KMS-11 (cell line): ENCODE measurements around the gene MYO9A.

Experiments
- H2AFZ ChIP-seq: fragments of 200-600 bp; sonication (generic); 2 replicates; pipeline ENCODE4 v1.6.1; 2016; ENCODE audit warnings: antibody characterized with exemption, mixed run types, low read depth
- H3K27ac ChIP-seq: fragments of 200-600 bp; sonication (generic); 2 replicates; pipeline ENCODE4 v1.6.1; 2016; ENCODE audit warnings: mild to moderate bottlenecking, mixed run types
- H3K27me3 ChIP-seq: fragments of 200-600 bp; sonication (generic); 2 replicates; pipeline ENCODE4 v1.6.1; 2017; ENCODE audit warnings: mild to moderate bottlenecking, low read depth, mixed run types, moderate library complexity; ENCODE audit not compliant: insufficient read depth
- H3K36me3 ChIP-seq: fragments of 200-600 bp; sonication (generic); 2 replicates; pipeline ENCODE4 v1.6.1; 2017; ENCODE audit warnings: mild to moderate bottlenecking, mixed run types; ENCODE audit not compliant: insufficient read depth
- H3K4me1 ChIP-seq: fragments of 200-600 bp; sonication (generic); 2 replicates; pipeline ENCODE4 v1.6.1; 2016; ENCODE audit warnings: mild to moderate bottlenecking, low read depth, mixed run types; ENCODE audit not compliant: poor library complexity, severe bottlenecking
- H3K4me2 ChIP-seq: fragments of 200-600 bp; sonication (generic); 2 replicates; pipeline ENCODE4 v1.7.0; 2016; ENCODE audit warnings: mild to moderate bottlenecking, mixed run types
- H3K4me3 ChIP-seq: fragments of 200-600 bp; sonication (generic); IDR thresholded peaks from 2 replicates; pipeline ENCODE4 v1.6.1; 2017; ENCODE audit warnings: low read depth, low read length, mixed read lengths; ENCODE audit not compliant: insufficient read depth
- H3K79me2 ChIP-seq: fragments of 200-600 bp; sonication (generic); 2 replicates; pipeline ENCODE4 v1.6.1; 2016; ENCODE audit warnings: low read depth, mixed run types; ENCODE audit not compliant: insufficient read depth
- H3K9ac ChIP-seq: fragments of 200-600 bp; sonication (generic); 2 replicates; pipeline ENCODE4 v1.6.1; 2016; ENCODE audit warnings: mild to moderate bottlenecking, mixed run types
- H4K20me1 ChIP-seq: fragments of 200-600 bp; sonication (generic); 2 replicates; pipeline ENCODE4 v1.6.1; 2016; ENCODE audit warnings: mild to moderate bottlenecking, mixed run types; ENCODE audit not compliant: insufficient read depth
- TF ChIP-seq, protein P1 (sequence below): fragments of 200-600 bp; sonication (generic); conservative IDR thresholded peaks from 2 replicates; pipeline ENCODE4 v1.6.1; 2017; ENCODE audit warnings: low read depth, mild to moderate bottlenecking, antibody characterized with exemption, low read length, moderate library complexity, mixed read lengths

MYO9A gene

DNA sequence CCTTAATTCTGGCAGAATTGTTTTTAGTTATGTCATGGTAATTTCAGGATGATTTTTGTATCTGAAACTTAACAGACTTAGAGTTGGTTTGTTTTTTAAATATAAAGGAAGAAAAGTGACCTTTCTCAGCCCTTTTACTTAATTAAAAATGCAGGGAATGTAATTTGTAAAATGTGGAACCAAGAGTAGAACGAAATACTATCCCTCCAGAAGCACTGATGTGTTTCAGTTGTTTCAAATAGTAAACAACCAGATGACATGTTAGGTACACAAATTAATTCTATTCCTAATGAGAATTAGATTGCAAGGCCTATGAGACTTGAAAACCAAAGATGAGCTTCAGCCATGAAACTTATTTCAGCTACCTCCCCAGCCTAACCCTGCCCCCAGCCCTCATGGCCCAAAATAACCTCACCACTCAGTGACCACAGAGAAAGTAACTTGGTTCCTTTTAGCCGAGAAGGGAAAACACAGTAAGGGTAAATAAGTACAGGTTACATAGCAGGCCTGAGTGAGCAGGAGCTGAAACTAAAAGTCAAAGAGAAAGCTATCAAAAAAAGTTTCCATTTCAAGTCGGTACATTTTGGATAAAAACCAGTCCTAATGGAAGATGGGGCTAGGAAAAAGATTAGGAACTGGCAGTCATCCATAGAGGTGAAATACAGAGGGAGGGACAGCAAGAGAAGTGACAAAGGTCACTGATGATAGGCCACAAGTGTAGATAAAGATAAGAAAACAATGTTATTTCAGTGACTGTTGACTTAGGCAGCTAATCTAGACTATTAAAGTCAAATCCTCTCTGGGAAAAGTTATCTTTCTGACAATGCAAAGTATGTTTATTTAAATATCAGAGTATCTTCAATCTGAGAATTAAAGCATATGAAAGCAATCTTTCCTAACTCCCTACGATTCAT, 23.5 kb upstream of the MYO9A start:
- Histone ChIP-seq H3K4me3 (no peak overlapping the region), H3K27me3 (no peaks in the 10 kb centered on the region; the same call in 1 of the 2 replicates), H3K4me2 (peak overlapping the region; percentile 22)

DNA sequence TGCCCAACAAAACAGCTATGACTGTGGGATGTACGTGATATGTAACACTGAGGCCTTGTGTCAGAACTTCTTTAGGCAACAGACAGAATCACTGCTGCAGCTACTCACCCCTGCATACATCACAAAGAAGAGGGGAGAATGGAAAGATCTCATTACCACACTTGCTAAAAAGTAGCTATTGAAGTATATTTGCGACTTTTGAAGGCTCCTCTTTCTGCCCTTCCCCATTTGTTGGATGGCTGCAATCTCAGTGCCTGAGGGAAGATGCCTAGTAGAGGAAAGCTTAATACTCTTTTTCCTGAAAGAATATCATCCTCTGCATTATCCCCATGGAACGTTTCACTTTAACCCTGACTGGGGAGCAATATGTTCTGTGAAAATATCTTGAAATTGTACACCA, 22.1 kb upstream of the MYO9A start:
- no peak overlapping the region for H3K27ac ChIP-seq
- TF ChIP-seq, protein P1, sequence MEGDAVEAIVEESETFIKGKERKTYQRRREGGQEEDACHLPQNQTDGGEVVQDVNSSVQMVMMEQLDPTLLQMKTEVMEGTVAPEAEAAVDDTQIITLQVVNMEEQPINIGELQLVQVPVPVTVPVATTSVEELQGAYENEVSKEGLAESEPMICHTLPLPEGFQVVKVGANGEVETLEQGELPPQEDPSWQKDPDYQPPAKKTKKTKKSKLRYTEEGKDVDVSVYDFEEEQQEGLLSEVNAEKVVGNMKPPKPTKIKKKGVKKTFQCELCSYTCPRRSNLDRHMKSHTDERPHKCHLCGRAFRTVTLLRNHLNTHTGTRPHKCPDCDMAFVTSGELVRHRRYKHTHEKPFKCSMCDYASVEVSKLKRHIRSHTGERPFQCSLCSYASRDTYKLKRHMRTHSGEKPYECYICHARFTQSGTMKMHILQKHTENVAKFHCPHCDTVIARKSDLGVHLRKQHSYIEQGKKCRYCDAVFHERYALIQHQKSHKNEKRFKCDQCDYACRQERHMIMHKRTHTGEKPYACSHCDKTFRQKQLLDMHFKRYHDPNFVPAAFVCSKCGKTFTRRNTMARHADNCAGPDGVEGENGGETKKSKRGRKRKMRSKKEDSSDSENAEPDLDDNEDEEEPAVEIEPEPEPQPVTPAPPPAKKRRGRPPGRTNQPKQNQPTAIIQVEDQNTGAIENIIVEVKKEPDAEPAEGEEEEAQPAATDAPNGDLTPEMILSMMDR = no peak
- H4K20me1 ChIP-seq = no peaks in the 10 kb centered on the region
- no peaks in the 10 kb centered on the region for H3K36me3 ChIP-seq
- H3K79me2 ChIP-seq = no peaks in the 10 kb centered on the region
- no peak overlapping the region for H3K4me2 ChIP-seq
- no peak overlapping the region for H3K9ac ChIP-seq
- H3K4me3 ChIP-seq = no peak overlapping the region
- H3K27me3 ChIP-seq = no peaks in the 10 kb centered on the region; the same call in 1 of the 2 replicates
- peaks cover 22% of the 10 kb centered on the region for H3K4me1 ChIP-seq
- H2AFZ ChIP-seq = no peak overlapping the region

More for the DNA sequence above, 23.5 kb upstream of the MYO9A start:
- no peaks in the 10 kb centered on the region for H3K79me2 ChIP-seq
- H2AFZ ChIP-seq = no peak overlapping the region
- no peak overlapping the region for H3K27ac ChIP-seq
- no peaks in the 10 kb centered on the region for H4K20me1 ChIP-seq
- no peaks in the 10 kb centered on the region for H3K36me3 ChIP-seq
- H3K9ac ChIP-seq = no peak overlapping the region
- H3K4me1 ChIP-seq = peaks cover 22% of the 10 kb centered on the region
- TF ChIP-seq, protein P1 = no peak

DNA sequence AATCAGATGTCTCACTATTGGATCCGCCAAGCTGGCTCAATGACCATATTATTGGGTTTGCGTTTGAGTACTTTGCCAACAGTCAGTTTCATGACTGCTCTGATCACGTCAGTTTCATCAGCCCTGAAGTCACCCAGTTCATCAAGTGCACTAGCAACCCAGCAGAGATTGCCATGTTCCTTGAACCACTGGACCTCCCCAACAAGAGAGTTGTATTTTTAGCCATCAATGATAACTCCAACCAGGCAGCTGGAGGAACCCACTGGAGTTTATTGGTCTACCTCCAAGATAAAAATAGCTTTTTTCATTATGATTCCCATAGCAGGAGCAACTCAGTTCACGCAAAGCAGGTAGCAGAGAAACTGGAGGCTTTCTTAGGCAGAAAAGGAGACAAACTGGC, 21.7 kb upstream of the MYO9A start:
- no peaks in the 10 kb centered on the region; the same call in 1 of the 2 replicates for H3K27me3 ChIP-seq
- no peak overlapping the region for H2AFZ ChIP-seq
- TF ChIP-seq, protein P1 = no peak
- no peaks in the 10 kb centered on the region for H4K20me1 ChIP-seq
- H3K9ac ChIP-seq = no peak overlapping the region
- no peak overlapping the region for H3K4me3 ChIP-seq
- no peaks in the 10 kb centered on the region for H3K79me2 ChIP-seq
- no peaks in the 10 kb centered on the region for H3K36me3 ChIP-seq
- H3K27ac ChIP-seq = no peak overlapping the region
- no peak overlapping the region for H3K4me2 ChIP-seq
- peaks cover 22% of the 10 kb centered on the region for H3K4me1 ChIP-seq

DNA sequence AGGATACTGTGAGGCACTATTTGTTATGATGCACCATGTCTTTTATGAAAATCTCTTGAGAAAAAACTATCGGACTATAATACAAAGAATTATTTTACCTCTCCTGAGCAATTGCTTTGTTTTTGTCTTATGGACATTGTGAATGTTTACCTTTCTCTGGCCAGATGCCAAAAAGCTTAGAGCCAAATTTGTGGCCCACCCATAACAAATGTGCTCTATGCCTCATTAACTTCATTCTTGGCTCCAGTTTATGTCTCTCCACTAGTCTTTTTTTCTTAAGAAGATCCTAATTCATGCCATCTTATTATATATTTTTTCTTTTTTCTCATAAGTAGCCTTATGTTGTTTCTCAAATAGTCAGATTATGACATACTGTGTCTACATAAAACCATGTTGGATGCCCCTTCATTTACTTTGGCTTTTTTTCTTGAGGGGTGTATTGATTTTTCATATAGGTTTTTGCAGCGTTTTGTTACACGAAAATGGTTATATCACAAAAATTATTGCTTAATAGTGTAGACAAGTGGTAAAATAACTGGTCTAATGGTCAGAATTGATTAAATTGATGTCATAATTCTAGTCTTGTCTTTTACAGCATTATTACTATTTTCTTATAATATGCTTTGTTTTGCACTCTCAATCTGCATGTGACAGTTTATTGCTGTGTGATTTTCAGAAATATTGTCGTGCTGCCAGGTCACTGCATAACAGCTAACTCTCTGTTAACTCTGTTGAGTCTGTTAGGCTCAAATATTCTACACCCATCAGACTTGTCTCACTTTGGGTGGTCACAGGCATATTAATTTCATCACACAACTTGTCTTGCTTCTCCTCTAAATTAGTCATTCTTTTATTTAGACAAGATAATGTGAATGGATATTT, 18.5 kb upstream of the MYO9A start:
- no peak overlapping the region for H3K4me2 ChIP-seq
- H3K4me1 ChIP-seq = peaks cover 8% of the 10 kb centered on the region
- H3K27ac ChIP-seq = no peak overlapping the region
- TF ChIP-seq, protein P1 = no peak
- no peak overlapping the region for H2AFZ ChIP-seq
- H3K36me3 ChIP-seq = no peaks in the 10 kb centered on the region
- no peaks in the 10 kb centered on the region; the same call in 1 of the 2 replicates for H3K27me3 ChIP-seq
- no peaks in the 10 kb centered on the region for H3K79me2 ChIP-seq
- H3K9ac ChIP-seq = no peak overlapping the region
- no peak overlapping the region for H3K4me3 ChIP-seq
- no peaks in the 10 kb centered on the region for H4K20me1 ChIP-seq
